Measurements from ENCODE around the gene ST8SIA5. TPM values are rescaled to one million over a fixed set of nuclear protein-coding genes. Genes with fewer than 3 reads are reported as not detected.

Gene ST8SIA5
- total RNA-seq, 2 donors from 2014 or later = 0.62 TPM; not detected in 1

DNA sequence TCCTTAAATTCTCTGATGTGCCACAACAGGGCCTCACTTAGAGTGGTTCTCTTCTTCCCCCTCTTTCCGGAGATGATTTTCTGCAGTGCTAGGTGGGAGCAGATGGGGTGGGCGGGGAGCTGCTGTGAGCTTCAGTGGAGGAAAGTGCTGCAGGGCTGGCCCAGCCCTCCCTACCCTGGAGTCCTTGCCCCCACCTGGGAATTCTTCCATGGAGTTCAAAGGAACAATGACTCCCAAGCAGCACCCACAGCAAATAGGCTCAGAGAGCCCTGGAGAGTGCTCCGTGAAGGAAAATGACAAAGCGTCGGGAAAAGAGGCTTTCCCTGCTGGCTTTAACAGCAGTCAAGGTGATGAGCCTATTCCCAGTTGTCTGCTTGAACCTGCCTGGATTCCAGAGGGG is 128.6 kb downstream of the ST8SIA5 start:
- WGBS = 47% methylated on average over 5 of the region's 5 CpGs
- DNase-seq (ENCODE audit: low spot score) = no peak
- Histone ChIP-seq H3K36me3 (no peaks in the 10 kb centered on the region), H3K4me1 (replicated peaks) (no peaks in the 10 kb centered on the region), H3K27ac (no peak overlapping the region), H3K27me3 (replicated peaks; ENCODE audit: insufficient read depth) (no peaks in the 10 kb centered on the region), H3K4me3 (no peak overlapping the region), H3K9me3 (no peaks in the 10 kb centered on the region)
- intact Hi-C loops (cut with DNase I) = no loop called here
- no peak for TF ChIP-seq POLR2AphosphoS5 (IDR thresholded peaks at IDR 0.05)
- TF ChIP-seq, protein P1, sequence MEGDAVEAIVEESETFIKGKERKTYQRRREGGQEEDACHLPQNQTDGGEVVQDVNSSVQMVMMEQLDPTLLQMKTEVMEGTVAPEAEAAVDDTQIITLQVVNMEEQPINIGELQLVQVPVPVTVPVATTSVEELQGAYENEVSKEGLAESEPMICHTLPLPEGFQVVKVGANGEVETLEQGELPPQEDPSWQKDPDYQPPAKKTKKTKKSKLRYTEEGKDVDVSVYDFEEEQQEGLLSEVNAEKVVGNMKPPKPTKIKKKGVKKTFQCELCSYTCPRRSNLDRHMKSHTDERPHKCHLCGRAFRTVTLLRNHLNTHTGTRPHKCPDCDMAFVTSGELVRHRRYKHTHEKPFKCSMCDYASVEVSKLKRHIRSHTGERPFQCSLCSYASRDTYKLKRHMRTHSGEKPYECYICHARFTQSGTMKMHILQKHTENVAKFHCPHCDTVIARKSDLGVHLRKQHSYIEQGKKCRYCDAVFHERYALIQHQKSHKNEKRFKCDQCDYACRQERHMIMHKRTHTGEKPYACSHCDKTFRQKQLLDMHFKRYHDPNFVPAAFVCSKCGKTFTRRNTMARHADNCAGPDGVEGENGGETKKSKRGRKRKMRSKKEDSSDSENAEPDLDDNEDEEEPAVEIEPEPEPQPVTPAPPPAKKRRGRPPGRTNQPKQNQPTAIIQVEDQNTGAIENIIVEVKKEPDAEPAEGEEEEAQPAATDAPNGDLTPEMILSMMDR (IDR thresholded peaks at IDR 0.05) = no peak

DNA sequence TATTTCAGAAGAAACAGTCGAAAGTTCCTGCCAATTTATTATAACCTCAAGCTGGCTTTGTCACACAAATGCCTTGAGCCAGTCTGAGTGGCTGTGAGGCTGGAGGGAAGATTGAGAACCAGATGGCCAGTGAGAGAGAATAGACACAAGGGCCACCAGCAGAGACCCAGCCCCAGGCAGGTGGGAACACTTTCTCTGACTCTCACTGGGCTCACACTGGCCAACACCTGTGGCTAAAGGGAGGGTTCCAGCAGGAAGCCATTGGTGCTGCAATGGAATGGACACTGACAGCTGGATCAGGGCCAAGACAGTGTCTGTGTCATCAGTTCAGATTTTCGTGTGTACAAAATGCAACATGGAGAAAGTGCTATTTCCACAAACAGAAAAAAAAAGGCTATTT is 129.7 kb downstream of the ST8SIA5 start:
- intact Hi-C loops (cut with DNase I) = no loop called here
- Histone ChIP-seq H3K27me3 (replicated peaks; ENCODE audit: insufficient read depth) (no peaks in the 10 kb centered on the region), H3K4me1 (replicated peaks) (no peaks in the 10 kb centered on the region), H3K9me3 (no peaks in the 10 kb centered on the region), H3K4me3 (no peak overlapping the region), H3K27ac (no peak overlapping the region), H3K36me3 (no peaks in the 10 kb centered on the region)
- no peak for DNase-seq (ENCODE audit: low spot score)
- TF ChIP-seq, protein P1 (IDR thresholded peaks at IDR 0.05) = no peak
- TF ChIP-seq POLR2A (IDR thresholded peaks at IDR 0.05) (no peak), POLR2AphosphoS5 (IDR thresholded peaks at IDR 0.05) (no peak)
- 66% methylated on average over 2 of the region's 2 CpGs for WGBS

DNA sequence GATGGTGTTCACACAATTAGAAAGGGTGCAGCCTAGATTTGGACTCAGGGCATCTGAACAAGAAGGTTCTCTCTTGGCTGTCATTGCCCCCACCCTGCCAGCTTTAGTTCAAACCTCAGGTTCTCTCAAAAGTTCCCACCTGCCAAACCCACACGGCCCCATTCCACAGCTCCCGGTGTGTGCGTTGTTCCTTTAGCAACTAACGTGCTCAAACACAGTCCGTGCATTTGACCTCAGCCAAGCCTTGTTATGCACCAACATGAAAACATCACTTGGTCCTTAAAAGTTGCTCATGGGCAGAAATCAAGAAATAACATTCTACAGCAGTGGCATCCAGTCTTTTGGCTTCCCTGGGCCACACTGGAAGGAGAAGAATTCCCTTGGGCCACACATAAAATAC is 131.8 kb downstream of the ST8SIA5 start:
- DNase-seq (ENCODE audit: low spot score) = no peak
- no peaks in the 10 kb centered on the region for H3K27me3 ChIP-seq (replicated peaks; ENCODE audit: insufficient read depth)
- 73% methylated on average over 5 of the region's 5 CpGs for WGBS
- intact Hi-C loops (cut with DNase I) = no loop called here
- no peaks in the 10 kb centered on the region for H3K9me3 ChIP-seq
- no peak overlapping the region for H3K4me3 ChIP-seq
- no peaks in the 10 kb centered on the region for H3K4me1 ChIP-seq (replicated peaks)
- H3K36me3 ChIP-seq = no peaks in the 10 kb centered on the region
- TF ChIP-seq POLR2AphosphoS5 (IDR thresholded peaks at IDR 0.05) (no peak), POLR2A (IDR thresholded peaks at IDR 0.05) (no peak)
- TF ChIP-seq, protein P1 (IDR thresholded peaks at IDR 0.05) = no peak
- no peak overlapping the region for H3K27ac ChIP-seq

DNA sequence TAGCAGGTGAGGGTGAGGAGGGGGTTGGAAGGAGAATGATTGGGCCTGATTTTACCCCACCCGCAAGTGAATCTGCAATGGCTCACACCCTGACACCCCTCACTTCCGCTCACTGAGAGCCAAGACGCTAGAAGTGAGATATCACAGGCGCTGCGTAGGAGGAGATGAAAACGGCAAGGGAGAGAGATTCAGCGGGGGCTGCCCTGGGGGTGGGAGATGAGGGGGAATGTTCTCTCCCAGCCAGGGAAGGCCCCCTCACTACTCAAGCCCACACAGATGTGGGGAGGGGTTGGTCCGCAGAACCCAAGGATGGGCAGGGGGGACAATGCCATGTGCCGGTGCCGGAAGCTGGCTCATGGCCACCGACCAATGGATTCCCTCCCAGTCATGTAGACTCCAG is 132.7 kb downstream of the ST8SIA5 start:
- TF ChIP-seq POLR2A (IDR thresholded peaks at IDR 0.05) (no peak), POLR2AphosphoS5 (IDR thresholded peaks at IDR 0.05) (no peak)
- TF ChIP-seq, protein P1 (IDR thresholded peaks at IDR 0.05) = no peak
- H3K36me3 ChIP-seq = no peaks in the 10 kb centered on the region
- no peak overlapping the region for H3K4me3 ChIP-seq
- no peaks in the 10 kb centered on the region for H3K9me3 ChIP-seq
- H3K27me3 ChIP-seq (replicated peaks; ENCODE audit: insufficient read depth) = no peaks in the 10 kb centered on the region
- H3K4me1 ChIP-seq (replicated peaks) = no peaks in the 10 kb centered on the region
- intact Hi-C loops (cut with DNase I) = no loop called here
- DNase-seq (ENCODE audit: low spot score) = no peak
- H3K27ac ChIP-seq = no peak overlapping the region
- WGBS = 87% methylated on average over 11 of the region's 11 CpGs

DNA sequence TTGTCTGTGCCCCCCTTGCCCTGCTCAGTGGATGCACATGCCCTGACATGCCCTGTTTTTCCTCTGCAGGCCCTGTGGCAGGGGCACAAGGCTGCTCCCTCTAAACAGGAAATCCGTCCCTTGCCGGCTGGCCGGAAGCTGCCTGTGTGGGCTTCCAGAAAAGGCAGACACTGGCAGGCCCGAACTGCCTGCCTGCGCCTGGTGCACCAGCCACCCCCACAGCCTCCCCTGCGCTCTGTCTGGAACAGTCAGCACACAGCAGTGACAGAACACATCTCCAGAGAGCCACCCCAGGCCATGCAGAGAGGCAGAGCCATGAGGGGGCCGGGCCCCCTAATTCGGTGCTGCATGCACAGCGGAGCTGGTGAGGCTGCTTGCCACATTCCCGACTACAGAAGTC is 133.3 kb downstream of the ST8SIA5 start:
- DNase-seq (ENCODE audit: low spot score) = no peak
- no peaks in the 10 kb centered on the region for H3K9me3 ChIP-seq
- TF ChIP-seq POLR2AphosphoS5 (IDR thresholded peaks at IDR 0.05) = no peak
- no peak for TF ChIP-seq POLR2A (IDR thresholded peaks at IDR 0.05)
- TF ChIP-seq, protein P1 (IDR thresholded peaks at IDR 0.05) = no peak
- WGBS = 45% methylated on average over 10 of the region's 10 CpGs
- intact Hi-C loops (cut with DNase I) = no loop called here
- no peak overlapping the region for H3K27ac ChIP-seq
- H3K27me3 ChIP-seq (replicated peaks; ENCODE audit: insufficient read depth) = no peaks in the 10 kb centered on the region
- no peaks in the 10 kb centered on the region for H3K36me3 ChIP-seq
- H3K4me3 ChIP-seq = no peak overlapping the region
- no peaks in the 10 kb centered on the region for H3K4me1 ChIP-seq (replicated peaks)
